ENCODE measurements around the gene PPP3CA. TPM values are rescaled to one million over a fixed set of nuclear protein-coding genes. Genes with fewer than 3 reads are reported as not detected.

The PPP3CA gene
- total RNA-seq, 1 experiment from 2014 or later, result 40.2 TPM

DNA sequence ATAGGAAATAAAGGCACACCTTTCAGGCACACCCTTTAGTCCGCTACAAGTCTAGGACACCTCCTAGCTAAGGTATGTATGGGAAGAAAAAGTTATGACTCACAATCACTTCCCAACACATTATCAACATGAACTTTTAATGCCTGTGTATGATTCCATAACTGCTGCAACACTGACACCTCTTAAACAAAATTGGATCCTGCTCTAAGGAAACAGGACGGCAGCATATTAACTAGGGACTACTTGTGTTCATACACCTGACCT is 2.4 kb upstream of the PPP3CA start:
- intact Hi-C loops (cut with micrococcal nuclease; ENCODE audit: unreplicated experiment), result loop anchor here (2.0 to 10.0 kb wide), 8 partner anchors 17 to 913 kb away; no protein-coding TSS in a partner anchor
- Histone ChIP-seq H2AFZ (no peak overlapping the region), H3K36me3 (ENCODE audit: low read depth) (no peaks in the 10 kb centered on the region), H3K9me3 (ENCODE audit: insufficient read depth, low read depth) (no peaks in the 10 kb centered on the region), H3K79me2 (ENCODE audit: low read depth) (peaks cover 17% of the 10 kb centered on the region), H3K4me3 (no peak overlapping the region), H3F3A (ENCODE audit: insufficient read depth, low read depth) (peaks cover 7% of the 10 kb centered on the region; the same call in 1 of the 2 replicates), H3K4me1 (replicated peaks; ENCODE audit: insufficient read depth) (peaks cover 29% of the 10 kb centered on the region), H3K27ac (peak overlapping the region; percentile 83), H3K27me3 (ENCODE audit: insufficient read depth, low read depth) (no peaks in the 10 kb centered on the region), H3K9me2 (ENCODE audit: insufficient read depth) (no peaks in the 10 kb centered on the region), H4K20me1 (ENCODE audit: insufficient read depth) (no peaks in the 10 kb centered on the region), H3K4me2 (peak overlapping the region; percentile 86)
- ChIA-PET CTCF (no interaction called here), POLR2A (ENCODE audit: unreplicated experiment) (no interaction called here)
- no TSS peak for BruUV-seq (replicated peaks)
- DNase-seq, result peak in 1 of 2 experiments; percentile 79
- no peak for TF ChIP-seq EZH2 (IDR thresholded peaks at IDR 0.05; ENCODE audit: low read depth)
- TF ChIP-seq, protein P1, sequence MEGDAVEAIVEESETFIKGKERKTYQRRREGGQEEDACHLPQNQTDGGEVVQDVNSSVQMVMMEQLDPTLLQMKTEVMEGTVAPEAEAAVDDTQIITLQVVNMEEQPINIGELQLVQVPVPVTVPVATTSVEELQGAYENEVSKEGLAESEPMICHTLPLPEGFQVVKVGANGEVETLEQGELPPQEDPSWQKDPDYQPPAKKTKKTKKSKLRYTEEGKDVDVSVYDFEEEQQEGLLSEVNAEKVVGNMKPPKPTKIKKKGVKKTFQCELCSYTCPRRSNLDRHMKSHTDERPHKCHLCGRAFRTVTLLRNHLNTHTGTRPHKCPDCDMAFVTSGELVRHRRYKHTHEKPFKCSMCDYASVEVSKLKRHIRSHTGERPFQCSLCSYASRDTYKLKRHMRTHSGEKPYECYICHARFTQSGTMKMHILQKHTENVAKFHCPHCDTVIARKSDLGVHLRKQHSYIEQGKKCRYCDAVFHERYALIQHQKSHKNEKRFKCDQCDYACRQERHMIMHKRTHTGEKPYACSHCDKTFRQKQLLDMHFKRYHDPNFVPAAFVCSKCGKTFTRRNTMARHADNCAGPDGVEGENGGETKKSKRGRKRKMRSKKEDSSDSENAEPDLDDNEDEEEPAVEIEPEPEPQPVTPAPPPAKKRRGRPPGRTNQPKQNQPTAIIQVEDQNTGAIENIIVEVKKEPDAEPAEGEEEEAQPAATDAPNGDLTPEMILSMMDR (conservative IDR thresholded peaks at IDR 0.05), result no peak

GRCh38 chr4:101348995-101349800 is 1.9 kb upstream of the PPP3CA start:
- Histone ChIP-seq H3K27me3 (ENCODE audit: insufficient read depth, low read depth) (no peaks in the 10 kb centered on the region), H3K27ac (peak overlapping the region; percentile 83), H3K79me2 (ENCODE audit: low read depth) (peaks cover 22% of the 10 kb centered on the region), H3F3A (ENCODE audit: insufficient read depth, low read depth) (peaks cover 5% of the 10 kb centered on the region; the same call in 1 of the 2 replicates), H4K20me1 (ENCODE audit: insufficient read depth) (no peaks in the 10 kb centered on the region), H3K4me3 (peak overlapping the region; percentile 92; the same call in 1 of the 2 replicates), H3K9me3 (ENCODE audit: insufficient read depth, low read depth) (no peaks in the 10 kb centered on the region), H3K36me3 (ENCODE audit: low read depth) (no peaks in the 10 kb centered on the region), H3K4me1 (replicated peaks; ENCODE audit: insufficient read depth) (peaks cover 30% of the 10 kb centered on the region), H3K9me2 (ENCODE audit: insufficient read depth) (no peaks in the 10 kb centered on the region), H2AFZ (peak overlapping the region; percentile 95; the same call in 1 of the 2 replicates), H3K4me2 (peak overlapping the region; percentile 86)
- ChIA-PET CTCF (no interaction called here), POLR2A (ENCODE audit: unreplicated experiment) (no interaction called here)
- intact Hi-C loops (cut with micrococcal nuclease; ENCODE audit: unreplicated experiment), result loop anchor here (2.0 to 10.0 kb wide), 8 partner anchors 18 to 913 kb away; no protein-coding TSS in a partner anchor
- peak in 1 of 2 experiments; percentile 45 for DNase-seq
- TF ChIP-seq EZH2 (IDR thresholded peaks at IDR 0.05; ENCODE audit: low read depth), result no peak
- TF ChIP-seq, protein P1 (conservative IDR thresholded peaks at IDR 0.05), result no peak
- BruUV-seq (replicated peaks), result no TSS peak

- peaks cover 30% of the 10 kb centered on the region for H3K79me2 ChIP-seq (ENCODE audit: low read depth)
- H3K27ac ChIP-seq, result peak overlapping the region; percentile 83
- no peaks in the 10 kb centered on the region for H4K20me1 ChIP-seq (ENCODE audit: insufficient read depth)
- H2AFZ ChIP-seq, result peak overlapping the region; percentile 95
- POLR2A ChIA-PET (ENCODE audit: unreplicated experiment), result interaction anchor here (0.6 kb wide), 1 partner anchor 480 kb away, joined by 5 read pairs; no protein-coding TSS in a partner anchor
- H3K4me1 ChIP-seq (replicated peaks; ENCODE audit: insufficient read depth), result peaks cover 30% of the 10 kb centered on the region
- peak overlapping the region; percentile 86 for H3K4me2 ChIP-seq
- DNase-seq, result no peak
- no peaks in the 10 kb centered on the region for H3K36me3 ChIP-seq (ENCODE audit: low read depth)
- CTCF ChIA-PET, result interaction anchor here (0.6 kb wide), 1 partner anchor 147 kb away, joined by 3 read pairs; no protein-coding TSS in a partner anchor
- H3K9me3 ChIP-seq (ENCODE audit: insufficient read depth, low read depth), result no peaks in the 10 kb centered on the region
- H3K4me3 ChIP-seq, result peak overlapping the region; percentile 92
- no peaks in the 10 kb centered on the region for H3K9me2 ChIP-seq (ENCODE audit: insufficient read depth)
- BruUV-seq (replicated peaks), result TSS peak; percentile 81
- H3K27me3 ChIP-seq (ENCODE audit: insufficient read depth, low read depth), result no peaks in the 10 kb centered on the region
- intact Hi-C loops (cut with micrococcal nuclease; ENCODE audit: unreplicated experiment), result loop anchor here (2.0 to 10.0 kb wide), 8 partner anchors 18 to 914 kb away; no protein-coding TSS in a partner anchor
- peaks cover 5% of the 10 kb centered on the region; the same call in 1 of the 2 replicates for H3F3A ChIP-seq (ENCODE audit: insufficient read depth, low read depth)
- TF ChIP-seq, protein P1 (conservative IDR thresholded peaks at IDR 0.05), result no peak
- no peak for TF ChIP-seq EZH2 (IDR thresholded peaks at IDR 0.05; ENCODE audit: low read depth)
These were observed 1.1 kb upstream of the PPP3CA start for GRCh38 chr4:101348367-101348827.
